Measurements from ENCODE around the gene DRG2.

Gene DRG2

DNA sequence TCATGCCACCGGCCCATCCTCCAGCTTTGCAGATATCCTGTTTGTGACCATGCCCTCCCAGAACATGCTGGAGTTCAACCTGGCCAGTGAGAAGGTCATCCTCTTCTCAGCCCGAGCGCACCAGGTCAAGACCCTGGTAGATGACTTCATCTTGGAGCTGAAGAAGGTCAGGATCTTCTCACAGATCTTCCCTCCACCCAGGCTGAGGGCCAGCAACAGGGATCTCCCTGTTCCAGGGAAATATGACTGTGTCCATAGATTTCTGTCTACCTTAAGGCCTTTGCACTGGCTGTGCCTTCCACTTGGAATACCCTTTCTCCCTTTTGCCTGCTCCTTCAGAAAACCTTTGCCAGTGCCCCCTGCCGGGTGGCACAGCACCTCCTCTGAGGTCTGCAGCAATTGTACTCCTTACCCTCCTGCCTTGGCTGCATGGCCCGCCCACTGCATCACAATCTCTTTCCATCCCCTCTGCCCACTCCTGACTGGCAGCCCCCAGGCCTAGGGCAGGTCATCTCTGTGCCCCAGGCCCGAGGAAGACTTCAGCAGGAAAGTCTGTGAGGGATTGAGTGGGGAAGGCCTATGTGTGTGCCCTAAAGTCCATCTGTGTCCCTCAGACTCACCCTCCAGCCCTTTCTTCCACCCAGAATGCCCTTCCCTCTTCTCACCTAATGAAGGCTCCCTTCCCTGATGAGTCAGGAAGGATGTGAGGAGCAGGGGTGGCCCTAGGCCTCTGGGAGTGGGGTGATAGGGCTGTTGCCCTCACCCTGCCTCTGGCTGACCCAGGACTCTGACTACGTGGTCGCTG, 68.6 kb downstream of the DRG2 start:
- DNase-seq = no peak
- no peaks in the 10 kb centered on the region for H3K4me1 ChIP-seq (ENCODE audit: insufficient read depth, low read length)
- H3K4me2 ChIP-seq (ENCODE audit: insufficient read depth, low read length) = no peak overlapping the region
- no peaks in the 10 kb centered on the region; the same call in 1 of the 2 replicates for H4K20me1 ChIP-seq (ENCODE audit: insufficient read depth, low read length)
- no peak for ATAC-seq (ENCODE audit: insufficient read depth, low read depth)
- H3K27ac ChIP-seq (ENCODE audit: low read length) = no peak overlapping the region
- H3K79me2 ChIP-seq (ENCODE audit: insufficient read depth, low read length) = no peaks in the 10 kb centered on the region
- no peak overlapping the region for H3K9ac ChIP-seq (ENCODE audit: low read depth, low read length)
- no peak overlapping the region for H3K4me3 ChIP-seq (ENCODE audit: low read depth in 1 of 2, low read length in 2 of 2)
- no peak for TF ChIP-seq EZH2 (IDR thresholded peaks at IDR 0.05; ENCODE audit: borderline replicate concordance, low read depth, low read length, severe bottlenecking)
- TF ChIP-seq CTCF (IDR thresholded peaks at IDR 0.05; ENCODE audit: borderline replicate concordance, extremely low read depth, low read length, poor library complexity, severe bottlenecking) = no peak
- no peaks in the 10 kb centered on the region for H3K9me3 ChIP-seq (ENCODE audit: insufficient read depth, low read length, severe bottlenecking)
- H3K36me3 ChIP-seq (ENCODE audit: insufficient read depth, low read length) = no peaks in the 10 kb centered on the region
- no peaks in the 10 kb centered on the region for H3K27me3 ChIP-seq (ENCODE audit: insufficient read depth, low read length, poor library complexity)
- no peak overlapping the region for H2AFZ ChIP-seq (ENCODE audit: low read depth, low read length)

- no peak overlapping the region for H3K4me2 ChIP-seq (ENCODE audit: insufficient read depth, low read length)
- no peaks in the 10 kb centered on the region for H3K4me1 ChIP-seq (ENCODE audit: insufficient read depth, low read length)
- no peak for TF ChIP-seq CTCF (IDR thresholded peaks at IDR 0.05; ENCODE audit: borderline replicate concordance, extremely low read depth, low read length, poor library complexity, severe bottlenecking)
- TF ChIP-seq EZH2 (IDR thresholded peaks at IDR 0.05; ENCODE audit: borderline replicate concordance, low read depth, low read length, severe bottlenecking) = no peak
- no peak for ATAC-seq (ENCODE audit: insufficient read depth, low read depth)
- no peak for DNase-seq
- no peak overlapping the region for H2AFZ ChIP-seq (ENCODE audit: low read depth, low read length)
- no peak overlapping the region for H3K27ac ChIP-seq (ENCODE audit: low read length)
- H3K9ac ChIP-seq (ENCODE audit: low read depth, low read length) = no peak overlapping the region
- H3K36me3 ChIP-seq (ENCODE audit: insufficient read depth, low read length) = no peaks in the 10 kb centered on the region
- no peaks in the 10 kb centered on the region for H3K27me3 ChIP-seq (ENCODE audit: insufficient read depth, low read length, poor library complexity)
- H4K20me1 ChIP-seq (ENCODE audit: insufficient read depth, low read length) = no peaks in the 10 kb centered on the region; the same call in 1 of the 2 replicates
- H3K79me2 ChIP-seq (ENCODE audit: insufficient read depth, low read length) = no peaks in the 10 kb centered on the region
- no peak overlapping the region for H3K4me3 ChIP-seq (ENCODE audit: low read depth in 1 of 2, low read length in 2 of 2)
- H3K9me3 ChIP-seq (ENCODE audit: insufficient read depth, low read length, severe bottlenecking) = no peaks in the 10 kb centered on the region
These were observed 69.2 kb downstream of the DRG2 start for GRCh38 chr17:18156976-18157280.
